HL-60 (cell line): Measurements from ENCODE around the gene RBMS2.

Source experiments
- CTCF ChIP-seq: IDR thresholded peaks from one replicate; pipeline ENCODE4 v1.5.1; 2011; ENCODE audit warnings: low read length, control low read depth, inconsistent platforms; ENCODE audit not compliant: insufficient read depth
- POLR2AphosphoS5 ChIP-seq: IDR thresholded peaks from 2 replicates; pipeline ENCODE4 v1.6.1; 2012; ENCODE audit warnings: low read depth

GRCh38 chr12:56599041-56599440 is 77.4 kb downstream of the RBMS2 start:
- no peak for TF ChIP-seq POLR2AphosphoS5
- no peak for TF ChIP-seq CTCF
